HG02884 (cell line): Measurements from ENCODE around the gene ITLN2.
"Not testable (repeated sequence)": the region's sequence is repeated elsewhere in the genome, so short reads cannot be mapped to it uniquely, and the experiment has no call there.

ENCODE experiments used
- ATAC-seq: cut with Tn5 transposase; IDR thresholded peaks from one replicate; pipeline ENCODE4 v1.9.1; 2021; ENCODE audit warnings: mild to moderate bottlenecking, moderate library complexity; ENCODE audit not compliant: unreplicated experiment

ITLN2 gene

GRCh38 chr1:160956966-160957365, 2.4 kb upstream of the ITLN2 start:
- no peak for ATAC-seq

GRCh38 chr1:160953030-160953429, 1.6 kb downstream of the ITLN2 start:
- no peak for ATAC-seq

- no peak for ATAC-seq
Observed at GRCh38 chr1:160952129-160952510, 2.5 kb downstream of the ITLN2 start.

- ATAC-seq: no peak
Observed at GRCh38 chr1:160951443-160952128, 3.0 kb downstream of the ITLN2 start.

GRCh38 chr1:160950657-160951056, 4.0 kb downstream of the ITLN2 start:
- no peak for ATAC-seq

- no peak for ATAC-seq
Observed at GRCh38 chr1:160949881-160950280, 4.7 kb downstream of the ITLN2 start.

GRCh38 chr1:160949216-160949880, 5.3 kb downstream of the ITLN2 start:
- not testable (repeated sequence) for ATAC-seq

GRCh38 chr1:160947174-160947759, 7.3 kb downstream of the ITLN2 start:
- not testable (repeated sequence) for ATAC-seq

- ATAC-seq: not testable (repeated sequence)
Observed at GRCh38 chr1:160945881-160946280, 8.7 kb downstream of the ITLN2 start.

- ATAC-seq: no peak
Observed at GRCh38 chr1:160945079-160945478, 9.5 kb downstream of the ITLN2 start.

- ATAC-seq: no peak
Observed at GRCh38 chr1:160942926-160943325, 11.7 kb downstream of the ITLN2 start.

- not testable (repeated sequence) for ATAC-seq
Observed at GRCh38 chr1:160936666-160937065, 17.9 kb downstream of the ITLN2 start.

GRCh38 chr1:160935527-160936258, 18.9 kb downstream of the ITLN2 start:
- no peak for ATAC-seq

GRCh38 chr1:160933305-160933704, 21.3 kb downstream of the ITLN2 start:
- ATAC-seq: not testable (repeated sequence)

- ATAC-seq: no peak
Observed at GRCh38 chr1:160925652-160926244, 28.9 kb downstream of the ITLN2 start.

GRCh38 chr1:160924791-160925651, 29.6 kb downstream of the ITLN2 start:
- no peak for ATAC-seq

- ATAC-seq: no peak
Observed at GRCh38 chr1:160916666-160917065, 37.9 kb downstream of the ITLN2 start.

- ATAC-seq: not testable (repeated sequence)
Observed at GRCh38 chr1:160913229-160913628, 41.4 kb downstream of the ITLN2 start.

GRCh38 chr1:160911925-160912324, 42.7 kb downstream of the ITLN2 start:
- no peak for ATAC-seq

- no peak for ATAC-seq
Observed at GRCh38 chr1:160911441-160911840, 43.2 kb downstream of the ITLN2 start.
